Islet precursor cell (in vitro differentiated cells): ENCODE measurements around the gene UAP1.
A peak's percentile ranks its signal among the peaks of the same experiment; 100 is the strongest.

Experiments used
- DNase-seq: peaks from one replicate; pipeline ENCODE4 v3.0.0-alpha.2; 2018

Gene UAP1

GRCh38 chr1:162619076-162619475, 57.6 kb downstream of the UAP1 start:
- DNase-seq, result no peak

DNA sequence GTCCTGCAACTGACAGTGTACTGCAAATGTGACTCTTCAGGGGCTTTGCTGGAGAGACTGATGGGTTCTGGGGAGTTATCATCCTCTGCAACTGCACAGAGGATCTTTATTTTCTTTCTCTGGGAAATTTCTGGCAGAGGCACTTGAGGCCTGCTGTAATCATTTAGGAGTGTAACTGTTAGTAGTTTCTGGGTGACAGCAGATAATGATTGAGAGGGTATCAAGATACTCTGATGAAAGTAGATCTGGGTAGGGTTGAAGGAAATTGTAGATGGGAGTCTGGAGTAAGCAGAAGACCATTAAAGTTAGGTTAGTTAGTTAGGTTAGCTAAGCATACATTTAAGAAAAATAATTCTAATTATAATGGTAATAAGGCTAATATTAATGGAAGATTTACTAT, 59.7 kb downstream of the UAP1 start:
- no peak for DNase-seq

DNA sequence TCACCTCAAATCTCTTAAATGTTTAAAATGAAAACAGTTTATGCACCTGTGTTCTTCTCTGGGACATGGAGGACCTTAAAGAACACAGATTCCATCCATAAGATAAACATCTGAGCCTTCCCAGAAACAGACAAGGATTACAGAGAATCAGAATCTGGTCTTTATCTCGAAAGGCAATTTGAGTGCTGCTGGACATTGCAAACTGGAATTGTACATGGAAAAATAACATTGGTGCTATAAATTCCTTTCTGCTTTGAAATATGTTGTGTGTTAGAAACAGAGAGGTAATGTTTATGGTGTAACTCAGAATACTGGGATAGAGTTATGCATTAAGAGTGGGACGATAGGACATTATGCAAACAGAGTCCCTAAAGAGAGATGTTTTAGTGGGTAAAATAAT, 64.2 kb downstream of the UAP1 start:
- no peak for DNase-seq

DNA sequence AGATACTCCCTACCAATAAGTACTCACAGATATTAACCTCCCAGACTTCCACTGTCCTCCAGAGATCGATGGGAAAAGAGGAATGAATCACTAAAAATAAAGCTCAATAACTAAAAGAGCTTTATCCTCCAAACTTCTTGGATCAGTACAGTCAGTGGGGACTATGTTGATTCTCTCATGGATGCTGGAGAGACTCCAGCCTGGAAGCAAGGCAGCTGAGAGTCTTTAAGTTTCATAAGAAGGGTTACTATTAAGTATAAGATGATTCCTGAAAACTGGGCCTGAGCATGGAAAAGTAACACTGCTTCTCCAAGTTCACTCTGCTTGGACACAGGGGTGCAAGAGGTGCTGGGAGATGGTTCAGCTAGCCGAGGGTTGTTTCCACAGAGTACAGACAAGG, 64.6 kb downstream of the UAP1 start:
- no peak for DNase-seq

DNA sequence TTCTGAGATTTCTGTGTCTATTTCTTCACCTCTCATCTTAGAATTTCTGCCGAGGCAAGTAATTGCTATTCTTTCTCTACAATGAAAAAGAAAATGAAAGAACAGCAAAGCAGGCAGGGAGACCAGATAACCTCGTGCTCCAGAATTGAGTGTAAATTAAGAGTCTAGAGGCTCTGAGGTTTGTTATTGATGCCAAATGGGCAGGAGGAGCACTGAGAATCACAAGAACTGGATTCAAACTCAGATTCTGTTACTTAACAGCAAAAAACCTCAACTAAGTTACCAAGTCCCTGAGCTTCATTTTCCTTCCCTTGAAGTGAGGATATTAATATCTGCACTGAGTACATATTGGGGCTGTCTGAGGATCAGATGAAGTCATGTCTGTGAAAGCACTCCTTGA, 65.2 kb downstream of the UAP1 start:
- DNase-seq, result no peak

DNA sequence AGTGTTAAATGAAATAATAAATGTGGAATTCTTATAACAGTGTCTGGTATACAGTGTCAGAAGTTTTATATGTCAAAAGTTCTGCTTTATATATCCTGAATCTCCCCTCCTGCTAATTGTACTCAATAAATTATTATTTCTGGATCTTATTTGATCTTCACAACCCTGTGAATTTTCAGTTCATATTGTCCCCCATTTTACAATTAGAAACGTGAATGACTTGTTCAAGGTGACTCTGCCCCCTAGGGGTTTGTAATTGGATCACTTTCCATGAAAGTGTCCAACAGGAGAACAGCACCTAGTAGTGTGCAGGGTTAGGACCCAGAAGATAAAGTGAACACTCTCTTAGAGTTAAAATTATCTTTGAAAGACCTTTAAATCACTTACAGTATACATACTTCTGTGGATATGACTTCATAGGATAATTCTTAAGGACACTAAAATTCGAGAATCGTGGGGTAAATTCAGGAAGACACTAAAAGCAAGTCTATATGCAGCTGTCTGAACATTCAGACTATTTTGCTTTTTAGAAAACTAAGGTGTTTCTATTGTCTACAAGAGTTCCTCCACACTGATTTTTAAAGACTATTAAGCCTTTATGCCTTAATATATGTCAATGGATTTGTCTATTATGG, 66.3 kb downstream of the UAP1 start:
- DNase-seq, result no peak

- no peak for DNase-seq
These were observed 67.6 kb downstream of the UAP1 start for GRCh38 chr1:162629077-162629627.

DNA sequence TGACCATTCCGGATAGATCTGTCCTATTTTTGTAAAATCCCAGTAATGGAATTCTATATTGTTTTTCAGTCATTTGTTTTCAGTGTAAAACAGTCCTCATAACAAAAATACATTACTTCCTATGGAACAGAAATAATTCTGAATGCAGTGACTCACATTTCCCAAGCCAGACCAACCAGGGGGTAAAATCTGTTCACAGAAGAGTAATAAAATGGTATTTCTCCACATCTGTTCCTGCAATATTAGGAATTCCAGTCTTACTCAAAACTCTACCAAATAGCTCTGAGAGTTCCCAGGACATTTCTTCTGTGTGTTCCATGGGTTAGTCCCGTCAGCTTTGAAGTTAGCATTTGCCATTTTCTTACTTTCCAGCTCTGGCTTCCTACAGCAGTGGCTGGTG, 68.1 kb downstream of the UAP1 start:
- DNase-seq, result no peak

DNA sequence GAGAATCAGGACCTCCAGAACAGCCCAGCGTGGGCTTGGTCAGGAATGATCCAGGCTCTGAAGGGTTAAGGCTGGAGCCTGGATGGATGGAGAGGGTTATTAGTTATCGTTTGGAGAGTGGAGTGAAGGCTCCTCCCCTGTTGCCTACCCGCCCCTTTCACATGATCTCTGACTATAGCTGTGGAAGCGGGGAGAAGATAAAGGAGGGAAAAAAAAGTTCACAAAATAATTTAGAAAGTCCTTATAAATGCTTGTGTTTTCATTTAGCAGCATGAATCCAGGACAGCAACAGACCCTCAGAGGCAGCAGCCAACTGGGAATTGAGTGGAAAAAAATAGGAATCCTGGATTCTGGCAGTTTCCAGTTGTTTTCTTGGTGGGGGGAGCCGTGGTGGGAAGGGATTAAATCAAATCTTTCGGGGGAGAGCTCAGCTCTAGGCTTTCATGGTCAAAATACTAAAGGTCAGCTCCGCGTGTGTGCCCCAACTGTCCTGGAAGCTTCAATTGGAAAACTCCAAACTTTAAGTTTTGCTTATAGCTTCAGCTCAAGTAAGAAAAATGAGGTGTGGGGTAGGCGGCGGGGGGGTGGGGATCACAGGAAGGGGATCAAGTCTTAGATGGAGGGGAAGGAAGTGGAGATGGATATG, 70.1 kb downstream of the UAP1 start:
- no peak for DNase-seq

DNA sequence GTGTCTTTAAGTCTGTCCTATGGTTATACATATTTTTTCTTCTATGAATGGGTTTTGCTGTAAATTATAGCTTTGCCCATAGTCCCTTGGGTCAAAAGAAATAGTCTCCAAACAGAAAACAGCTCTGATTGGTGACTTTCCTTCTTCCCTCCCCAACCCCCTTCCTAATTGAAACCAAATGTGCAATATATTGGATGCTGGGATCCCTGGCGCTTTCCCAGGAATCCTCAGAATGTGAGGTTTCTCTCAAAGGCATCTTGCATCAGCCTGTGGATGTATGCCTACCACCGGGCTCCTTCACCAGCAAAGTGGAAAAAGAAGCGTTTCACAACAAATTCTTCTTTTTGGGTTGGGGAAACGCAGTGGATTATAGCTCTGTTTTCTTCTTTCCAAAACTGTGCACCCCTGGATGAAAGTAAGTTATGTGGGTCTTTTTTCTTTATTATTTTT, 70.7 kb downstream of the UAP1 start, which contains the start of gene DDR2:
TSS of gene DDR2 (plus strand) at position 248 of the 450 bp plus-strand sequence. CDS start 86,600 bp downstream, outside the sequence.
- peak; percentile 71 for DNase-seq

- DNase-seq, result no peak
These were observed 71.2 kb downstream of the UAP1 start for GRCh38 chr1:162632698-162633080.

DNA sequence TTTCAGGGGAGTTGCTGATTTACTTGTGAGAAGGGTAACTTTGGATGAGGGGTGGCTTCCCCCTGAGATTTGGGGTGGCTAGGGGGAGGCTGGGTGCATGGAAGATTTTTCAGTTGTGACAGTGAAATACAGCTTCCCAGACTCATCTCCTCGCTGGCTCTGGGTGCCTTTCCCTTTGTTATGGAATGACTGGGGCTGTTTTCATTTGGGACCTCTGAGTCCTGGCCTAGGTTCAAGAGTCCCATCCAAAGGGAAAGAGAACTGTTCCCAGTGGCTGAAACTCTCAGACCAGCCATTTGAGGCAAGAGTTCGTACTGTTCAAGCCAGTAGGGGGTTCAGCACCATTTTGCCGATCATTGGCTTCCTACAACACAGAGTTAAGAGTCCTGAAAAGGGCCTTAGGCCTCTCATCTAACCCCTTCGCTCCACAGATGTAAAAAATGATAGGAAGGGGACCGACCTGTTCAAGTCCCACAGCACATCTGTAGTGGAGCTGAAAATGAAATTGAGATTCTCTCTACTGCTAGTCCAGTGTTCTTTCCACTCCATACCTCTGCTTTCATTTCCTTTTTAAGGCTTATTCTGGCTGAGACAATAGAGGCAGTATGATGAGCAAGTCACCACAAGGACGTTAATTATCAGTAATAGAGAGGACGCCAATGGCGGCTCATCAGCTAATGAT, 71.7 kb downstream of the UAP1 start:
- DNase-seq, result no peak

DNA sequence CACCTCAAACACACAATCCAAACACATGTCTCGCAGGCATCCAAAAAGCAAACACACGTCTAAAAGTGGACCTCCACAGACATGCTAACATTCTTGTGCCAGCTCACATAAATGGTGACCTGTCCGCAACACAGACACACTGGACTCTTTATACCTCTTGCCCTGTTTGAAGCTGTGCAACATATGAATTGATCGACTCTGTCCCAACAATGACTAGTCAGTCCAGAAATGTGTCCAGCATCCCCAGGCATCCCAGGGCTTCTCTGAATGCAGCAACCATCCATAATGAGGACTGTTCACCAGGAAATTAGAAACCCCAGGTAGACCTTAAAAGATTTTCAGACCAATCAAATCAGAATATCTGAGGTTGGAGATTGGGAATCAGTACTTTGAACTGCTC, 73.9 kb downstream of the UAP1 start:
- no peak for DNase-seq

DNA sequence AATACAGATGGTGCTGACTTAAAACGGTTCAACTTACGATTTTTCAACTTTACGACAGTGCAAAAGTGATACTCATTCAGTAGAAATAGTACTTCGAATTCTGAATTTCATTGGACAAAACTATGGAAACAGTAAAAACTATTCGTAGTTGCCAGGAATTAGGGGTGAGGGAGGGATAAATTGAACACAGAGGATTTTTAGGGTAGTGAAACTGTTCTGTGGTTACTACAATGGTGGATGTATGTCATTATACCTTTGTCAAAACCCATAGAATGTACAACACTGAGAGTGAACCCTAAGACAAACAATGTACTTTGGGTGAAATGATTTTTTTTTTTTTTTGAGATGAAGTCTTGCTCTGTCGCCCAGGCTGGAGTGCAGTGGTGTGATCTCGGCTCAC, 78.2 kb downstream of the UAP1 start:
- no peak for DNase-seq

- no peak for DNase-seq
These were observed 79.6 kb downstream of the UAP1 start for GRCh38 chr1:162641114-162641513.

DNA sequence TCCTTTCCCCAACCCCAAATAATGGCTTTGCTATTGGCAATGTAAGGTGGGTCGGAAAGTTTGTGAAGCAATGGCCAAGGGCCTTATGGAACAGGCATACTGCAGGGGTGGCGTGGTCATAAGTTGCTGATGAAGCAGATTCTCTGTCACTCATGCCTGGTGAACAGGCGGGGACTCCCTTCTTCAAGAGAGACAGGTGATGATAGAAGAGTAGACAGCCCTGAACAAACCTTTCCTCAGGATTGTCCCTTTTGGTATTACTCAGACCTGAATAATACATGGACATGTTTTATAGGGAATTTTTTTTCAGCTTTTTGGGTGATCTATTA, 83.4 kb downstream of the UAP1 start:
- no peak for DNase-seq

GRCh38 chr1:162645666-162646065, 84.1 kb downstream of the UAP1 start:
- no peak for DNase-seq

DNA sequence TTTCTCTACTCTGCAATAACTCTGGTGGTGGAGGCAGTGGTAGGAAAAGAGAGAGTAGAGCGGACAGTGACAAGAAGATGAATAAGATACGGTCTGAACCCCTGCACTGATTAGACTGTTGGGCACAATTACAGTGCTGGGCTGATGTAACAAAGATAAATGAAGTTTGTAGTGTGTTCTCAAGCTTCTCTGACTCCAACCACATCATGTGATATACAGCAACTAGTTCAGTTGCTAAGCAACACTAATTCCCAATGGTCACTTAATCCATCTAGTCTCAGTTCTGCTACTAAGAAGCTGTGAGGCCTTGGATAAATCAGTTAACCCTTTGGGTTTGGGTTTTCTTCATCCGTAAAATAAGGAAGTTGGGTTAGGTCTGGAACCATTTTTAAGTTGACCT, 88.1 kb downstream of the UAP1 start:
- DNase-seq, result no peak
